Left lobe of liver (tissue), 2 donors: ENCODE results near the gene TRMT2B. TPM values are rescaled to one million over a fixed set of nuclear protein-coding genes. Genes with fewer than 3 reads are reported as not detected.
"Not testable (repeated sequence)": the region's sequence is repeated elsewhere in the genome, so short reads cannot be mapped to it uniquely, and the experiment has no call there.

Source experiments
- ATAC-seq: fragments of 200-7000 bp; cut with Tn5 transposase; one replicate; pipeline ENCODE4 v1.9.1; 2020; ENCODE audit warnings: mild to moderate bottlenecking, moderate library complexity
- DNase-seq: peaks from one replicate; pipeline ENCODE4 v3.0.0-alpha.2; 2020; ENCODE audit warnings: low spot score
- total RNA-seq: library from RNA; stranded (reverse); gene quantifications from one replicate; pipeline ENCODE4 v1.2.1, GENCODE V29; 2021
- donor health status: DM: no; HTN: no; CAD: no; lungs with moderate emphysema.
- donor health status: DM: no; HTN: yes; CAD: no.

Gene TRMT2B, protein sequence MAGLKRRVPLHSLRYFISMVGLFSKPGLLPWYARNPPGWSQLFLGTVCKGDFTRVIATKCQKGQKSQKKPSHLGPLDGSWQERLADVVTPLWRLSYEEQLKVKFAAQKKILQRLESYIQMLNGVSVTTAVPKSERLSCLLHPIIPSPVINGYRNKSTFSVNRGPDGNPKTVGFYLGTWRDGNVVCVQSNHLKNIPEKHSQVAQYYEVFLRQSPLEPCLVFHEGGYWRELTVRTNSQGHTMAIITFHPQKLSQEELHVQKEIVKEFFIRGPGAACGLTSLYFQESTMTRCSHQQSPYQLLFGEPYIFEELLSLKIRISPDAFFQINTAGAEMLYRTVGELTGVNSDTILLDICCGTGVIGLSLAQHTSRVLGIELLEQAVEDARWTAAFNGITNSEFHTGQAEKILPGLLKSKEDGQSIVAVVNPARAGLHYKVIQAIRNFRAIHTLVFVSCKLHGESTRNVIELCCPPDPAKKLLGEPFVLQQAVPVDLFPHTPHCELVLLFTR
- total RNA-seq = 9.7 TPM

DNA sequence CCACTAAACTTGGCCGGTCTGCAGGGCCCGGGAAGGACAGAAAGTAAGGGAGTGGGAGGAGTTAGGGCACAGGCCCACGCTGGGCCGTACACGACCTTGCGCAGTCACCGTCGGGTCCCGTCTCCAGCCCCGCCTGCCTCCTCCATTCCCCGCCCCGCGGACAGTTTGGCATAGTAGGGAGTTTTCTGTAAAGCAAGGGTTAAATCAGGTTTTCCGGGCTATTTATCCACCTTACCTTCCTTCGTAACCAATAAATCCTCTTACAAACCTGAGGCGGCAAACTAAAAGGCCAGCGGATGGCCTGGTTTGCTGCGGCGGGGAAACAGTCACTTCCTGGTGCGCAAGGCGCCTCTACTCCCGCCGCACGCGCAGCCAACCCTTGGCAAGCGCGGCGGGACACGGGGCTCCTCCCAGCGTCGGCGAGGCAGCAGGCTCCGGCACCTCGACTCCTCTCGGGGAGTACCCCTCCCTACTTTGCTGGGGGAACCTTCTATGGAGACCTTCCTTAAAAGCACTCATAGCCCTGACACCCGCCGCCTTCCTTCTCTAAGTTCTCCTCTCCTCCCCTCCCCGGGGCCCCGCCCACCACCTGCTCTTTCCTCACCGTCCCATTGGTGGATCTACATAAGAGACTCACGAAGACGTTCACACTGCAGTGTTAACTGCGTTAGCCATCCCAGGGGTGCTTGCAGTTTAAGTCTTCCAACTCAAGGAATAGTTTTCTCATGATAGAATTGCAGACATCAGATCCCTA is at the start of gene TRMT2B:
Gene TRMT2B, minus strand, starts transcription at position 563 of the 754 bp plus-strand sequence. CDS start 9,822 bp downstream, outside the sequence.
- ATAC-seq (peak; percentile 95), DNase-seq (peak; percentile 74)

DNA sequence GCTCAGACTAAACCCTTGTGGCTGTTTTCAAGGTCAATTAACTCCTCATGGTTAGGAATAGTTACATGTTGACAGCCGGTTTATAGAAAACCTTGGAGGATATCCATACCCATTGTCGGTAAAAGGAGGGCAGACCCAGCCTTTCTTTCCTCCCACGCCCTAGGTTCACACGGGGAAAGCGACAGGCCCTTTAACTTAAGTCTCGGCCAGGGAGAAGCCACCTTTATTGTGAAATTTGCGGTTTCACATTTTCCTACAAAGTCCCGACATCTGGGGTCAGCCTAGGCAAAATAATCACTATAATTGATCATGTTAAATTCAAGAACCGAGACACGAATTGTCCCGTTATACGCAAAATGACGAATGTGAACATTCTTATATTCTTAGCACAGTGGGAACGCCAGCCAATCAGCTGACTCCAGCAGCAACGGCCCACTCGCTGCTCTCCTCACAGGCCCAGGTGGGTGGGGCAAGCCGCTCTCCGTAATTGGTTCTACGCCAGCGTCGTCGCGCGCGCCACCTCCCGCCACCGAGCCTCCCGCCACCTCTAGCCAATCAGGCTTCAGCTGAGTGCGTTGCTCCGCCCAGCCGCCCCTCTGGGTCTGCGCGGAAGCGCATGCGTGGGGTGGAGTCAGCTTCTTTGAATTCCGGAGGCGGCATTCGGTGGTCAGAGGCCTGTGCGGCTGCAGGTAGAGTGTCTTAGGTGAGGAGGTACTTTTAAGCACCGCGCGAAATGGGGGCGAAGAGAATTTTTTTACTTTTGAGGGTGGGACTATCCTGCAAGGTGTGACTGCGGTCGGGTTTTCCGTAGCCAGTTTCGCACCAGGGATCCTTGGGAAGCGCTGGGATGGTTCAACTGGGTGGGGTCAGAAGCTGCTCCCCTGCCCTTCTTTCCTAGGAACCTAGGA is 45.9 kb upstream of the TRMT2B start, which contains the start of gene CENPI:
Gene CENPI, plus strand, starts transcription at position 659 of the 908 bp plus-strand sequence. CDS start 2,867 bp downstream, outside the sequence.
- ATAC-seq (peak; percentile 98), DNase-seq (peak; percentile 94)

DNA sequence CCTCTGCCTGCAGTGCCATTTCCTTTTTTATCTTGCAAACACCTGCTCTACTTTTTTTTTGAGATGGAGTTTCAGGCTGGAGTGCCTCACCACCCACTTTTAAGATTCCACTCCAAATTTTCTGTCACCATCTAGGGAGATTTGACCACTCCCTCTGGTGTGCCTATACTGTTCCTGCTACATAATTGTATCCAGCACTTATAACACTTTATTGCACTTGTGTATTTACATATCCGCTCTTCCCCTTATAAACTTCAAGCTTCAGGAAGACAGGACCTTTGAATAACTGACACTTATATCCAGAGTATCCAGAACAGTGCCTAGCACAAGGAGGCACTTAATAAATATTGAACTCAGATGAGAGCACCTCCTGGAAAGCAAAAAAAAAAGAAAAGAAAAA is 39.9 kb upstream of the TRMT2B start:
- no peak for ATAC-seq
- DNase-seq = no peak

GRCh38 chrX:101081231-101081630 is 29.3 kb upstream of the TRMT2B start:
- DNase-seq = no peak
- ATAC-seq = no peak

DNA sequence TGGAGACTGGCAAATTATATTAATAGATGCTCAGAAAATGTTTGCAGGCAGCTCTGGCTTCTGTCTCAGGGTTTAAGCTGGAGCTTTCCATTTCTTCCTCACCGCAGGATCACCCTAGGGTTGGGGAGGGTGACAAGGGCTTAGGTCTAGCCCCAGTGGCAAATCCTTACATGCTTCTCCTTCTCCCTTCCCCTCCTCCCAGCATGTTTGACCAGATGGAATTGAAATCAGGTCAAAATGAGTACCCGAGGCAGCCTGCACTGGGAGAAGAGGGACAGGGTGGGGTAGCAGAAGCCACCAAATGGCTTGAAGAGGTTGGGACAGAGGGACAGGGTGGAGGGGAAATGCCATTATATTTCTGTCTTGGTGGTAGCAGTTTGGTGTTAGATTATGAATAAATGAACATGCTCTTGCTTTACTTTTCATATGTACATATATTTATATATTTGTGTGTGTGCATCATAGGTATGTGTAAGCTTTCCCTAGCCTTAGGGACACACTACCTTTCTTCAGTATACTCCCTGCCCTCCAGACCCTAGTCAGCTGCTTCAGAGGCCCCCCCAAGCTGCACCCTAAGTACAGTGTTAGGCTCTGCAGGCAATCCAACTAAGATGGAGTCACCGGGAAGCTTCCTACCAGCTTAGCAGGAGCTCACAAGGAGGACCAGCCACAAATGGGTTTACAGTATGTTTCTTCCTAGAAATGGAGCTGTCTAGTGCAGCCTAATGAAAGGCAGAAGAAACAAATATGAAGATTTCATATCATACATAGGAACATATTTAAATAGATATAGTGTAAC is 28.6 kb upstream of the TRMT2B start:
- ATAC-seq (no peak), DNase-seq (no peak)

GRCh38 chrX:101079736-101080270 is 27.9 kb upstream of the TRMT2B start:
- no peak for ATAC-seq
- no peak for DNase-seq

DNA sequence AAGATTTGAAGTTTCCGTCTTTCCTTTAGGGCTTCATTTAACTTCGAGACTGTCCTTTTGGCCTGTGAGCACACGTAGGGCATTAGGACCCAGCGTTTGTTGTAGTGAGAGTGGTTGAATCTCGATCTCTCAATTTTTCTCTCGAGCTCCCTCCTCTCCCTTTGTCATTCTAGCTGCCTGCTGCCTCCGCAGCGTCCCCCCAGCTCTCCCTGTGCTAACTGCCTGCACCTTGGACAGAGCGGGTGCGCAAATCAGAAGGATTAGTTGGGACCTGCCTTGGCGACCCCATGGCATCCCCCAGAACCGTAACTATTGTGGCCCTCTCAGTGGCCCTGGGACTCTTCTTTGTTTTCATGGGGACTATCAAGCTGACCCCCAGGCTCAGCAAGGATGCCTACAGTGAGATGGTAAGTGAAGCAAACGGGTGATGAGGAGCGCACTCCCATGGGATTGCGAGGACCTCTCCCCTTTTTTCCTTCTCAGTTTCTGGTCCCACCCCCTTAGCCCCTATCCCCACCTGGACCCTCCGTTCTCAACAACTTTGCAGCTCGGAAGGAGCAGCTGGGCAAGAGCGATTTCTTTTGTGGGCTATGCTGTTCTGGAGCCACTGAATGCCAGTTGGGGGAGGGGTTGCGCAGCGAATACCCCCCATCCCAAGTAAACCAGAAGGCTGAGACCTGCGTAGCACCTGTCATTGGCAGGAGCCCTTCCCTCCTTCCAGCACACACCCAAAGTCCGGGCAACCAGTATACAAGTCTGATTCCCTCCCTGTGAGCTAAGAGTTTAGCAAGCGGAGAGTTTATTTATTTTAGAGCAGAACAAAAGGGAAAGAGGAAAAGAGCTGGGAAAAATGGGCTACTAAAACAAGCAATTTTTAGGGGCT is 27.0 kb upstream of the TRMT2B start, which contains the start of gene TMEM35A:
Gene TMEM35A, plus strand, starts transcription at position 164 of the 883 bp plus-strand sequence. Its CDS starts 124 bp downstream, at position 288.
- ATAC-seq = no peak
- DNase-seq = no peak

DNA sequence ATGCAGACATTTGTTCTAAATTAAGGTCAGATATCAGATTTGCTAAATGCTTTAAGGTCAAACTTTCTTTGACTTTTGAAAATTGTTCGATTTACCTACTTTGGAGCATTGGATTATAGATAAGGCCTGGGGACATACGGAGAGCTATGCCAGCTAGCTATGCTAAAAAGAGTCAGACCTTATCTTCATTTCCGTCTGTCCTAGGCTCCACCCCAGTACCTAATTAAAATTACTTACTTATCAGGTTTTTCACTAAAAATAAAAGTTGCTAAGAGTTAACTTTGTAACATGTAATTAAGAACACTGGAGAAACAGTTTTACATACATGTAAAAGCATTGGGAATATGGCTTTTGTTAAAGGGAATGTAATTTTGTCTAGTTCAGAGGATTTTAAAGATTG is 19.7 kb upstream of the TRMT2B start:
- DNase-seq (no peak), ATAC-seq (no peak)

- DNase-seq (no peak), ATAC-seq (no peak)
These were observed 10.3 kb upstream of the TRMT2B start for GRCh38 chrX:101062176-101062575.

- DNase-seq (no peak), ATAC-seq (no peak)
These were observed 5.3 kb upstream of the TRMT2B start for GRCh38 chrX:101057093-101057714.

- DNase-seq, ATAC-seq: not testable (repeated sequence)
These were observed 4.6 kb upstream of the TRMT2B start for GRCh38 chrX:101056551-101056950.

GRCh38 chrX:101051153-101051548 is 760 bp downstream of the TRMT2B start:
- DNase-seq (no peak), ATAC-seq (peak; percentile 45)

- ATAC-seq = no peak
- no peak for DNase-seq
These were observed 11.7 kb downstream of the TRMT2B start for GRCh38 chrX:101040197-101040596.

DNA sequence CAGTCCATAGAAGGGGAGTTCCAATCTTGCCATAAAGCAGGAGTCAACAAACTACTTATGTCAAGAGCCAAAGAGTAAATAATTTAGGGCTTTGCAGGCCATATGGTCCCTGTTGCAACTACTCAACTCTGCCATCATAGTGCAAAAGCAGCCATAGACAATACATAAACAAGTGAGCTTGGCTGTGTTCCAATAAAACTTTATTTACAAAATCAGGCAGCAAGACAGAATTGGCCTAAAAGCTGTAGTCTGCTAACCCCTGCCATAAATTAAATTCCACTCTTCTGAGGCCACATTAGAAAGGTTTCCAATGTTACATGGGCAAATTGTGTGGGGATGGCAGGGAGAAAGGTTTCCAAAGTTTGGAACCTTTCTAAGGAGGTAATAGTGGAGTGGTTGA is 14.7 kb downstream of the TRMT2B start:
- ATAC-seq (no peak), DNase-seq (no peak)

GRCh38 chrX:101029665-101030064 is 22.2 kb downstream of the TRMT2B start:
- DNase-seq = no peak
- ATAC-seq = no peak

GRCh38 chrX:101028562-101028961 is 23.3 kb downstream of the TRMT2B start:
- DNase-seq = no peak
- no peak for ATAC-seq

- DNase-seq (no peak), ATAC-seq (no peak)
These were observed 26.8 kb downstream of the TRMT2B start for GRCh38 chrX:101025126-101025525.

DNA sequence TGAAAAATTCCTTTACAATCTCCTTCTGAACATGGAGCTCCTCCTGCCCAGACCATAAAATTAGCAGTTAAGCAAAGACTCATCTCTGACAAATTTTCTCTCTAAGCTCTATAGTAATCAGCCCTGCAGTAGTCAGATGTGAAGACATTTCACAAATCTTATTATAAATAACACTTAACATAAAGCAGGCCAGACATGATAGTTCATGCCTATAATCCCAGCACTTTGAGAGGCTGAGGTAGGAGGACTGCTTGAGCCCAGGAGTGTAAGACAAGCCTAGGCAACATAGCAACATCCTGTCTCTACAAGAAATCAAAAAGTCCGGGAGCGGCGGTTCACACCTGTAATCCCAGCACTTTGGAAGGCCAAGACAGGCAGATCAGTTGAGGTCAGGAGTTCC is 29.9 kb downstream of the TRMT2B start:
- ATAC-seq = no peak

More for the DNA sequence above, 29.9 kb downstream of the TRMT2B start:
- DNase-seq = no peak
